ENCODE data around the gene MAF. TPM values are rescaled to one million over a fixed set of nuclear protein-coding genes. Genes with fewer than 3 reads are reported as not detected.

The MAF gene
- total RNA-seq, 1 donor from 2014 or later: 11.5 TPM

DNA sequence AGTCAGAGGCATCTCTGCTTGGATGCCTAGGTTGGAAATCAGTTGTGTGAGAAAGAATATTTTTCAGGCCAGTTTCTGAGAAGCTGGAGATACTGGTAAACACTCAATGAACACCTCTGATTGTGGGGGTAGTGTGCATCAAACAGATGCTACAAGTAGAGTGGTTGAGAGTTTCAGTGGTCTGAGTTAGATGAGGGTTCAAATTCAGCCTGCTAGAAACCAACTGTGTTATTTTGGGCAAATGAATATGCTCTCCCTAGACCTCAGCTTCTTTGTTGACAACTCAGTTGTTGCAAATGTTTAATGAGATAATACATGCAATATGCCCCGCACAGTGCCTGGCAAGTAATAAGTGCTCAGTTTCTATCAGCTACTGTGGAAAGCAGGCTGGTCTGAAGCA is 25.2 kb upstream of the MAF start:
- TF ChIP-seq, protein P1, sequence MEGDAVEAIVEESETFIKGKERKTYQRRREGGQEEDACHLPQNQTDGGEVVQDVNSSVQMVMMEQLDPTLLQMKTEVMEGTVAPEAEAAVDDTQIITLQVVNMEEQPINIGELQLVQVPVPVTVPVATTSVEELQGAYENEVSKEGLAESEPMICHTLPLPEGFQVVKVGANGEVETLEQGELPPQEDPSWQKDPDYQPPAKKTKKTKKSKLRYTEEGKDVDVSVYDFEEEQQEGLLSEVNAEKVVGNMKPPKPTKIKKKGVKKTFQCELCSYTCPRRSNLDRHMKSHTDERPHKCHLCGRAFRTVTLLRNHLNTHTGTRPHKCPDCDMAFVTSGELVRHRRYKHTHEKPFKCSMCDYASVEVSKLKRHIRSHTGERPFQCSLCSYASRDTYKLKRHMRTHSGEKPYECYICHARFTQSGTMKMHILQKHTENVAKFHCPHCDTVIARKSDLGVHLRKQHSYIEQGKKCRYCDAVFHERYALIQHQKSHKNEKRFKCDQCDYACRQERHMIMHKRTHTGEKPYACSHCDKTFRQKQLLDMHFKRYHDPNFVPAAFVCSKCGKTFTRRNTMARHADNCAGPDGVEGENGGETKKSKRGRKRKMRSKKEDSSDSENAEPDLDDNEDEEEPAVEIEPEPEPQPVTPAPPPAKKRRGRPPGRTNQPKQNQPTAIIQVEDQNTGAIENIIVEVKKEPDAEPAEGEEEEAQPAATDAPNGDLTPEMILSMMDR (IDR thresholded peaks at IDR 0.05; ENCODE audit: borderline replicate concordance): no peak
- no peaks in the 10 kb centered on the region for H3K4me1 ChIP-seq
- no peak overlapping the region for H3K4me3 ChIP-seq
- H3K27me3 ChIP-seq (ENCODE audit: low read depth): peaks cover 40% of the 10 kb centered on the region
- no peak for DNase-seq
- no peak overlapping the region for H3K27ac ChIP-seq (replicated peaks)
- no peaks in the 10 kb centered on the region for H3K36me3 ChIP-seq
- intact Hi-C loops (cut with micrococcal nuclease): no loop called here
- H3K9me3 ChIP-seq (replicated peaks): no peaks in the 10 kb centered on the region

DNA sequence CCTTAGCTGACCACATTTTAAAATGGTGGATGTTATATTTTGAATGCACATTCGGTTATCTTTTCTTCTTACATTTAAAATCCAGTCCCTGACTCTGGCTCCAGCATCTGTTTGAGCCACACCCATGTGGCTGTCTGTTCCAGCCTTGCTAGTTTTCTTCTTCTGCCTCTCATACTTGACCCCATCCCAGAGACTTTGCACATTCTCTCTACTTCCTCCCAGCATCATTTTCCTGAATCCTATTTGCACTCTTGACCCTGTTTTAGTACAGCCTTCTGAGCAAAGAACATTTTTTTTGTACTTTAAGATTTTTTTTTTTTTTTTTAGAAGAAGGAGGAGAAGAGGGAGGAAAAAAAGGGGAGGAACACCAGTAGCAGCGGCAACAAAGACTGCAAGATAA is 23.3 kb upstream of the MAF start:
- Histone ChIP-seq H3K4me1 (no peaks in the 10 kb centered on the region), H3K27ac (replicated peaks) (no peak overlapping the region), H3K9me3 (replicated peaks) (no peaks in the 10 kb centered on the region), H3K36me3 (no peaks in the 10 kb centered on the region), H3K4me3 (no peak overlapping the region), H3K27me3 (ENCODE audit: low read depth) (peaks cover 40% of the 10 kb centered on the region)
- TF ChIP-seq, protein P1 (IDR thresholded peaks at IDR 0.05; ENCODE audit: borderline replicate concordance): no peak
- intact Hi-C loops (cut with micrococcal nuclease): no loop called here
- DNase-seq: no peak

DNA sequence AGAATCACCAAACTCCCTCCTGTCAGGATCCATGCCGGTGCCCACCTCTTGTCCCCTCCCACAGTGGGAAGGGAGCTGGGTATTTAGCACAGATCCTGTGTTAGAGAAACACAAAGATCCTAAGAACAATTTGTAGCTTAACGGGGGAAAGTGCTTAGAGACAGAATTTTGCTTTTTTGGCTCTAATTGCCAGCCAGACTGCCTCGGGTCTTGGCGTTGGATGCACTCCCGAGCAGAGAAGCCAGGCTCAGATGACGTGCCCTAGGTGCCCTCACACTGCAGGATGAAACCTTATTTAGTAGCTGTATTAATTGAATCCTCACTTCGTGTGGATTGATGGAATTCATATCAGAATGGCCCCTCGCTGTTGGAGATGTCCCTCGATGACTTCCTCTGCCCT is 22.5 kb upstream of the MAF start:
- intact Hi-C loops (cut with micrococcal nuclease): no loop called here
- Histone ChIP-seq H3K36me3 (no peaks in the 10 kb centered on the region), H3K4me3 (no peak overlapping the region), H3K9me3 (replicated peaks) (no peaks in the 10 kb centered on the region), H3K27me3 (ENCODE audit: low read depth) (peaks cover 40% of the 10 kb centered on the region), H3K27ac (replicated peaks) (no peak overlapping the region), H3K4me1 (no peaks in the 10 kb centered on the region)
- TF ChIP-seq, protein P1 (IDR thresholded peaks at IDR 0.05; ENCODE audit: borderline replicate concordance): no peak
- no peak for DNase-seq

DNA sequence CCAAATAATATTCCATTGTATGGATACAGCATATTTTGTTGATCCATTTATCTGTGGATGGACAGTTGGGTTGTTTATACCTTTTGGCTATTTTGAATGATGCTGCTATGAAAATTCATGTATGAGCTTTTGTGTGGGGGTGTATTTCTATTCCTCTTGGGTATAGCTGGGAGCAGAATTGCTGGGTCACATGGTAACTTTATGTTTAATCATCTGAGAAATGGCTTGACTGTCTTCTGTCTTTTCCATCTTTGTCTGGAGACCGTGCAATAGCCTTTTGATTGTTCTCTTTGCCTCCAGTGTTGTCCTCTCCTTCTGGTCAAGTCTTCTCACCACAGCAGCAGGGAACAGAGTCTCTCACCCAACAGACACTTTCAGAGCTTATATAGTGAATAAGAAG is 20.5 kb upstream of the MAF start:
- intact Hi-C loops (cut with micrococcal nuclease): no loop called here
- DNase-seq: no peak
- TF ChIP-seq, protein P1 (IDR thresholded peaks at IDR 0.05; ENCODE audit: borderline replicate concordance): no peak
- Histone ChIP-seq H3K27me3 (ENCODE audit: low read depth) (peaks cover 35% of the 10 kb centered on the region), H3K9me3 (replicated peaks) (no peaks in the 10 kb centered on the region), H3K36me3 (no peaks in the 10 kb centered on the region), H3K4me1 (no peaks in the 10 kb centered on the region), H3K4me3 (no peak overlapping the region), H3K27ac (replicated peaks) (no peak overlapping the region)

DNA sequence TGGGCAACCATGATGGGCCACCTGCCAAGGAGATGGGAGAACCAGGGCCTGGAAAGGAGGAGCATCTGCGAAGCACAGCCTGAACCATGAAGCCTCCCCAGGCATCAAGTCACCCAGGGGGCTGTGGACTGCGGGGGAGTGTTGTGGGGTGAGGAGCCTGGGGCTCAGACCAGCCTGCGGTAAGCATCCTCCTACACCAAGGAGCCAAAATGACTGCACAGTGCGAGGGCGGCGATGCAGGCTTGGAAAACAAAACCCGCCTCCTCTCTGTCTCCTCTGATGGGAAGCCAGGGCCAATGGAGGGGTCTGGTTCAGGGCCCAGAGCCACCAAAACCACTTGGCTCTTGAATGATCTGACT is 18.1 kb upstream of the MAF start:
- H3K9me3 ChIP-seq (replicated peaks): no peaks in the 10 kb centered on the region
- DNase-seq: no peak
- no peaks in the 10 kb centered on the region for H3K4me1 ChIP-seq
- TF ChIP-seq, protein P1 (IDR thresholded peaks at IDR 0.05; ENCODE audit: borderline replicate concordance): no peak
- intact Hi-C loops (cut with micrococcal nuclease): no loop called here
- no peak overlapping the region for H3K4me3 ChIP-seq
- peaks cover 22% of the 10 kb centered on the region for H3K27me3 ChIP-seq (ENCODE audit: low read depth)
- no peaks in the 10 kb centered on the region for H3K36me3 ChIP-seq
- H3K27ac ChIP-seq (replicated peaks): no peak overlapping the region

Measured in left ventricle myocardium inferior (tissue), 1 donor.